ENCODE measurements around the gene C1orf105. TPM values are rescaled to one million over a fixed set of nuclear protein-coding genes. Genes with fewer than 3 reads are reported as not detected.

C1orf105 gene
- total RNA-seq, 4 donors from 2014 or later = not detected

GRCh38 chr1:172401892-172402291, 18.6 kb upstream of the C1orf105 start:
- 77 to 82% methylated on average over 4 to 5 of the region's 5 CpGs for WGBS, 2 donors (ENCODE audit: low coverage in 1 of 2)
- Histone ChIP-seq H3K4me3 (no peak overlapping the region), H3K36me3 (no peaks in the 10 kb centered on the region), H3K4me1 (peaks cover 0 to 45% (median 12%) of the 10 kb centered on the region in 3 donors), H3K9me3 (no peaks in the 10 kb centered on the region), H3K27ac (no peak overlapping the region), H3K27me3 (no peaks in the 10 kb centered on the region)
- TF ChIP-seq POLR2AphosphoS5 (IDR thresholded peaks at IDR 0.05) = no peak
- TF ChIP-seq, protein P1, sequence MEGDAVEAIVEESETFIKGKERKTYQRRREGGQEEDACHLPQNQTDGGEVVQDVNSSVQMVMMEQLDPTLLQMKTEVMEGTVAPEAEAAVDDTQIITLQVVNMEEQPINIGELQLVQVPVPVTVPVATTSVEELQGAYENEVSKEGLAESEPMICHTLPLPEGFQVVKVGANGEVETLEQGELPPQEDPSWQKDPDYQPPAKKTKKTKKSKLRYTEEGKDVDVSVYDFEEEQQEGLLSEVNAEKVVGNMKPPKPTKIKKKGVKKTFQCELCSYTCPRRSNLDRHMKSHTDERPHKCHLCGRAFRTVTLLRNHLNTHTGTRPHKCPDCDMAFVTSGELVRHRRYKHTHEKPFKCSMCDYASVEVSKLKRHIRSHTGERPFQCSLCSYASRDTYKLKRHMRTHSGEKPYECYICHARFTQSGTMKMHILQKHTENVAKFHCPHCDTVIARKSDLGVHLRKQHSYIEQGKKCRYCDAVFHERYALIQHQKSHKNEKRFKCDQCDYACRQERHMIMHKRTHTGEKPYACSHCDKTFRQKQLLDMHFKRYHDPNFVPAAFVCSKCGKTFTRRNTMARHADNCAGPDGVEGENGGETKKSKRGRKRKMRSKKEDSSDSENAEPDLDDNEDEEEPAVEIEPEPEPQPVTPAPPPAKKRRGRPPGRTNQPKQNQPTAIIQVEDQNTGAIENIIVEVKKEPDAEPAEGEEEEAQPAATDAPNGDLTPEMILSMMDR (IDR thresholded peaks at IDR 0.05) = no peak
- no peak for TF ChIP-seq POLR2A (IDR thresholded peaks at IDR 0.05)
- no peak for TF ChIP-seq EP300 (IDR thresholded peaks at IDR 0.05)
- ATAC-seq = no peak

DNA sequence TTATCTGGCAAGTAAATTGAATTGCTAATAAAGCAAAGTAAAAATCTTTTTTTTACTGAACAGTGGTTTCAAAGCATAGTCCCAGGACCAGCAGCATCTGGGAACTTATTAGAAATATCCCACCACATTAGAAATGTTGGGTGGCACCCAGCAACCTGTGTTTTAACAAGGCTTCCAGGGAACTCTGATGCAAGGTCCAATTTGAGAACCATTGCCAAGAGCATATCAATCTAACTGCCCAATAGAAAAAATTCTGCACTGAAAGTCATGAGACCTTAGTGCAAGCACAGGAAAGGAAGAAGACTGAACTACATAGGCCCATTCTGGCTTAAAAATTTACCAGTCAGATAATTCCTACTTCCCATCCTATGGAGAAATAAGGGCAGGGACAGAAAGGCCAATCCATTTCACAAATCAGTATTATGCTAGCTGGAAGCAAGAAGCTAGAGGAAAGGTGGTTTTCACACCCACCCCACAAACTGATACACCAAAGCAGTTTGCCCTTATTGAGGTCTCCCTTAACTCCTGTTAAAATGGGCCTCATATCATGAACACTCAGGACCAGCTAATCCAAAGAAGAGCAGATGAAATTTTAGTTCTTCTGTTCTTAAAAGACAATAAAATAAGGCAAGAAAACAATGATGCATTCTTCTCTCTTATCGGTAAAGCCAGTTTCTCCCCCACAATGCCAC, 17.5 kb upstream of the C1orf105 start:
- no peaks in the 10 kb centered on the region for H3K27me3 ChIP-seq
- H3K27ac ChIP-seq = no peak overlapping the region
- peaks cover 0 to 34% (median 4%) of the 10 kb centered on the region in 3 donors for H3K4me1 ChIP-seq
- H3K9me3 ChIP-seq = no peaks in the 10 kb centered on the region
- no peak for ATAC-seq
- H3K36me3 ChIP-seq = no peaks in the 10 kb centered on the region
- H3K4me3 ChIP-seq = no peak overlapping the region
- TF ChIP-seq EP300 (IDR thresholded peaks at IDR 0.05) (no peak), POLR2AphosphoS5 (IDR thresholded peaks at IDR 0.05) (no peak), POLR2A (IDR thresholded peaks at IDR 0.05) (no peak)
- TF ChIP-seq, protein P1 (IDR thresholded peaks at IDR 0.05) = no peak
- WGBS, 2 donors (ENCODE audit: low coverage in 1 of 2) = 56 to 75% methylated on average over 1 of the region's 1 CpG

DNA sequence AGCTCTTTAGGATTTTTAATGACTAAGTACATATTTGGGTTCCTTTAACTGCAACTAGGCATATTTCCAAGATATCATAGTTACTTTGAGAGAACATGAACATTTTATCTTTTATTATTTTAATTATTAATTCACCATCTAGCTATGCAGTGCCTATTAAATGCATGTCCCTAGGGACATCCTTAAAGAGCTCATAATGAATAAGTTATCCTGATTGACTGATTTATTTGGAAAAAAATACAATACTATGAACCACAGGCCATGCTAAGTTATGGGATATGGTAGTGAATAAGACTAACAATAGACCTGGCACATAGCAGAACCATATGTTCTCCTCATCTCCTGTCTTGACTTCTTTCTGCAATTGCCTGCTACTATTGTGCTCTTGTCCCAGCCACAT, 16.4 kb upstream of the C1orf105 start:
- H3K27ac ChIP-seq = no peak overlapping the region
- no peak for TF ChIP-seq EP300 (IDR thresholded peaks at IDR 0.05)
- no peak for TF ChIP-seq POLR2A (IDR thresholded peaks at IDR 0.05)
- no peak for TF ChIP-seq POLR2AphosphoS5 (IDR thresholded peaks at IDR 0.05)
- TF ChIP-seq, protein P1 (IDR thresholded peaks at IDR 0.05) = no peak
- ATAC-seq = no peak
- H3K36me3 ChIP-seq = no peaks in the 10 kb centered on the region
- peaks cover 0 to 23% (median 0%) of the 10 kb centered on the region in 3 donors for H3K4me1 ChIP-seq
- H3K4me3 ChIP-seq = no peak overlapping the region
- no peaks in the 10 kb centered on the region for H3K27me3 ChIP-seq
- no peaks in the 10 kb centered on the region for H3K9me3 ChIP-seq

GRCh38 chr1:172405912-172406311, 14.6 kb upstream of the C1orf105 start:
- Histone ChIP-seq H3K4me1 (peaks cover 0 to 7% (median 0%) of the 10 kb centered on the region in 3 donors), H3K4me3 (no peak overlapping the region), H3K27ac (no peak overlapping the region), H3K9me3 (no peaks in the 10 kb centered on the region), H3K36me3 (no peaks in the 10 kb centered on the region), H3K27me3 (no peaks in the 10 kb centered on the region)
- TF ChIP-seq, protein P1 (IDR thresholded peaks at IDR 0.05) = no peak
- TF ChIP-seq POLR2A (IDR thresholded peaks at IDR 0.05) (no peak), POLR2AphosphoS5 (IDR thresholded peaks at IDR 0.05) (no peak), EP300 (IDR thresholded peaks at IDR 0.05) (no peak)
- ATAC-seq = no peak

GRCh38 chr1:172406968-172407367, 13.5 kb upstream of the C1orf105 start:
- no peak for ATAC-seq
- WGBS, 2 donors (ENCODE audit: low coverage in 1 of 2) = 100% methylated on average over 1 of the region's 1 CpG
- H3K4me3 ChIP-seq = no peak overlapping the region
- no peak overlapping the region for H3K27ac ChIP-seq
- no peak for TF ChIP-seq POLR2A (IDR thresholded peaks at IDR 0.05)
- TF ChIP-seq, protein P1 (IDR thresholded peaks at IDR 0.05) = no peak
- TF ChIP-seq POLR2AphosphoS5 (IDR thresholded peaks at IDR 0.05) = no peak
- no peak for TF ChIP-seq EP300 (IDR thresholded peaks at IDR 0.05)
- no peaks in the 10 kb centered on the region for H3K27me3 ChIP-seq
- no peaks in the 10 kb centered on the region for H3K4me1 ChIP-seq
- H3K9me3 ChIP-seq = no peaks in the 10 kb centered on the region
- H3K36me3 ChIP-seq = no peaks in the 10 kb centered on the region

Measured in gastroesophageal sphincter (tissue), 4 donors.